GM21528 (cell line): ENCODE results near the gene CCDC90B.
"Not testable (repeated sequence)": the region's sequence is repeated elsewhere in the genome, so short reads cannot be mapped to it uniquely, and the experiment has no call there.

Experiments
- ATAC-seq: cut with Tn5 transposase; IDR thresholded peaks from one replicate; pipeline ENCODE4 v1.9.1; 2021; ENCODE audit warnings: mild to moderate bottlenecking, moderate library complexity; ENCODE audit not compliant: unreplicated experiment, low FRiP score

The CCDC90B gene

GRCh38 chr11:83285771-83286528 is at the start of gene CCDC90B:
Gene CCDC90B (minus strand): TSS chr11:83286367. CDS start chr11:83285972, 395 bp downstream.
- peak; percentile 94 for ATAC-seq

GRCh38 chr11:83335446-83336070 is 49.4 kb upstream of the CCDC90B start:
- ATAC-seq, result no peak

- ATAC-seq, result no peak
These were observed 44.1 kb upstream of the CCDC90B start for GRCh38 chr11:83330303-83330702.

GRCh38 chr11:83326326-83326725 is 40.2 kb upstream of the CCDC90B start:
- ATAC-seq, result no peak

- no peak for ATAC-seq
These were observed 33.2 kb upstream of the CCDC90B start for GRCh38 chr11:83319346-83319745.

GRCh38 chr11:83318931-83319330 is 32.8 kb upstream of the CCDC90B start:
- no peak for ATAC-seq

- no peak for ATAC-seq
These were observed 31.9 kb upstream of the CCDC90B start for GRCh38 chr11:83317757-83318690.

- ATAC-seq, result not testable (repeated sequence)
These were observed 30.7 kb upstream of the CCDC90B start for GRCh38 chr11:83316897-83317268.

GRCh38 chr11:83316143-83316896 is 30.2 kb upstream of the CCDC90B start:
- ATAC-seq, result not testable (repeated sequence)

- ATAC-seq, result no peak
These were observed 26.3 kb upstream of the CCDC90B start for GRCh38 chr11:83312430-83312829.

GRCh38 chr11:83311701-83312100 is 25.5 kb upstream of the CCDC90B start:
- ATAC-seq, result no peak

- ATAC-seq, result no peak
These were observed 24.6 kb upstream of the CCDC90B start for GRCh38 chr11:83310718-83311117.

GRCh38 chr11:83308536-83308935 is 22.4 kb upstream of the CCDC90B start:
- ATAC-seq, result not testable (repeated sequence)

GRCh38 chr11:83306200-83307080 is 20.3 kb upstream of the CCDC90B start:
- ATAC-seq, result no peak

GRCh38 chr11:83303316-83303715 is 17.1 kb upstream of the CCDC90B start:
- ATAC-seq, result no peak

- no peak for ATAC-seq
These were observed 16.0 kb upstream of the CCDC90B start for GRCh38 chr11:83302151-83302550.

- no peak for ATAC-seq
These were observed 13.5 kb upstream of the CCDC90B start for GRCh38 chr11:83299681-83300080.

GRCh38 chr11:83294208-83294607 is 8.0 kb upstream of the CCDC90B start:
- no peak for ATAC-seq

GRCh38 chr11:83293457-83293774 is 7.2 kb upstream of the CCDC90B start:
- no peak for ATAC-seq
